GM18526 (cell line): ENCODE results near the gene METTL24.

Experiments
- POLR2A ChIP-seq: IDR thresholded peaks from 3 replicates; pipeline ENCODE4 v1.6.1; 2011; ENCODE audit not compliant: insufficient read length; ENCODE audit errors: extremely low read depth

METTL24 gene

GRCh38 chr6:110221738-110222137, 136.4 kb downstream of the METTL24 start:
- no peak for TF ChIP-seq POLR2A

DNA sequence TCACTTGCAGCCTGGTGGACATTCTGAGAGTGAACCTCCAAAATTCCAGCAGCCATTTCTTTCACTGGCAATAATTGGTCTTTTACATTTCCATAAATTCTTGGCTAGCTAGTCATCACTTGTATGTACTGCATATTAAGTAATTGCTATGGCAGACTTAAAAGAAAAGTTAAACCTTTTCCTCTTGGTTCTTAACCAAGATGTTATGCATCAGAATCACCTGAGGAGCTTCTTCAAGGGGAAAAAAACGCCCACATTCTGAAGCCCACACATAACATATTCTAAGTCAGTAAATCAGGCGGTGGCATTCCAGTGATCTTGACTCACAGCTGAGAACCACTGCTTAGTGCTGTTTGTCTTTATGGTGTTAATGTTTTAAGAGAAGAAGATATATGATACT, 140.9 kb downstream of the METTL24 start:
- no peak for TF ChIP-seq POLR2A

- TF ChIP-seq POLR2A: no peak
Measured at GRCh38 chr6:110216140-110216539, 142.0 kb downstream of the METTL24 start.

DNA sequence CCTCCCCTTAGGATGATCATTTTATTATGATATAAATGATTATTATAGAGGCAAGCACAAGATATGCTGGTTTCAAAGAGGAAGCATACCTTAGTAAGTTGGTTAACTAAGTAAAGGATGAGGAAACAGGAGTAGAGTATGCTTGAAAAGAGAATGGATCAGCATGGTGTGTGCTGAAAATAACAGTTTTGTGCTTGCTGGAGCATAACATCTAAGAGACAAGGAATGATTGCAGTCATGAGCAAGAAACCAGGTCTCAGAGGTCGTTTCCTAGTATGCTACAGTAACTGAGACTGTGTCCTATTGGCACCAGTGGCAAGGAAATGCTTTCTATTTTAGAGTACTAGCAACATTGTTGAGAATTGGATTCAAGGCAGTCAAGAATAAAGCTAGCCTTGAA, 143.8 kb downstream of the METTL24 start:
- no peak for TF ChIP-seq POLR2A

DNA sequence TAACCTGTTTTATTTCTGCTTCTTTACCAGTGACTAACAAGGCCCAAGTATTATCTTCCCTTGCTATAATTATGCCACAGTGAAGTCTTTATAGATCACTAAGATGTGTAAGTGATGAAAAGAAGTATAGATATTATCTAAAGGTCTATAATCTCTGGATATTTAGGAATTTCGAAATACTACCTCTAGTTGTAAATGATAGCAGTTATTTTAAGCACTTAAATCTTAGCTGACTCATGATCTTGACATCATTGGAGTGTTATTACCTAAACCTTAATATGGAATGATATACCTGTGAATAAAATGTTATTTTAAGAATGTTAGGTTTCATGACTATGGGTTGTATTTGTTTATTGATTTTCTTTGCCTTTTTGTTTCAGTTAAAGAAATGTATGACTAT, 146.4 kb downstream of the METTL24 start:
- TF ChIP-seq POLR2A: no peak

- no peak for TF ChIP-seq POLR2A
Measured at GRCh38 chr6:110207652-110208051, 150.5 kb downstream of the METTL24 start.

DNA sequence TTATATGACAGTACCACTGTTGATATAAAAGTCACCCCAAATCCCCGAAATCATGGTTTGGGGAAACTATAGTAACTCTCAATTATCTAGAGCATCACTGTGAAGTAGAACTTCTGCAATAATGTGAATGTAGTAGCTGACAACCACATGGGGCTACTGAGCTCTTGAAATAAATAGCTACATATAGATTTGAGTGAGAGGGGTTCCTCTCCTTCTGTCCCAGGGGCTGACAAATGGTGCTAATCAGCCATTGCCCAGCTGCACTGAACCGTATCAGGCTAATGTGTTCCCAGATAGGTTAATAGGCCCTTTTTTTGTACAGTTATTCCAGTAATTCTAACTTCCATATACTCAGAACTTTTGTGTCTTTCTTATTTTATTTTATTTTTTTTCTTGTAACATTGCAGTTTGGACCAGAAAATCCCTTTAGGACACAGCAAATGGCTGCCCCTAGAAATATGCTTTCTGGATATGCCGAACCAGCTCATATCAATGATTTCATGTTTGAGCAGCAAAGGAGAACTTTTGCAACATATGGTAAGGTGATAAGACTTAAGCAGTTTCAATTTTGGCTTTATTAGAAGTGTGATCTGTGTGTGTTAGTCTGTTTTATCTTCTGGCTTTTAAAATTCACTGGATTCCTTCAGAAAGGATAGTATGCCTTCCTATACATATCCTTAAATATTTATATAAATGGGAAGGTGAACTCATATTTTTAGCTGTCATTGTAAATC, 156.8 kb downstream of the METTL24 start:
- TF ChIP-seq POLR2A: no peak

DNA sequence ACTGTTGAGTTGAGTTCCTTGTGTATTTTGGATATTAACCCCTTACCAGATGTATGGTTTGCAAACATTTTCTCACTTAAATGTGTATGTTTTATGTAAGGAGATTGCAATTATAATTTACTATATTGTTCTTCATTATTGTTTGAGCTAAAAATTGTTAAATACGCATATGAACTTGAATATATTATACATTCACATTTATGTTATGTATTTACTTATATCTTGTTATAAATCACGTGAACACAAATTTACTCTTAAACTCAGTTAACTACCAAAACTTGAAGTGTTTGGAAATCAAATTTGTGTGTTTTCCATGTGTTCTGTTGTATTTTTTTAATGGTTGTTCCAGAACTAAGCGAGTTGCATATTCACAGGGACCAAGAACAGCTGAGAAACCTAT, 159.6 kb downstream of the METTL24 start:
- no peak for TF ChIP-seq POLR2A

GRCh38 chr6:110196874-110197273, 161.3 kb downstream of the METTL24 start:
- no peak for TF ChIP-seq POLR2A

- TF ChIP-seq POLR2A: no peak
Measured at GRCh38 chr6:110195639-110196038, 162.5 kb downstream of the METTL24 start.
